Stomach (tissue), 9 donors: ENCODE results near the gene ACOX2. TPM values are rescaled to one million over a fixed set of nuclear protein-coding genes. Genes with fewer than 3 reads are reported as not detected.
A peak's percentile ranks its signal among the peaks of the same experiment; 100 is the strongest.
"Not testable (repeated sequence)": the region's sequence is repeated elsewhere in the genome, so short reads cannot be mapped to it uniquely, and the experiment has no call there.

ENCODE experiments used
- DNase-seq, 2 donors: peaks; one replicate each; pipeline versions ENCODE4 v3.0.0 to v3.0.0-alpha.2; 2013 to 2019
- H3K27ac ChIP-seq, 5 donors: fragments of 200-600 bp in 4 of 5; sonication (generic) in 4 of 5; one replicate each; pipeline ENCODE4 v1.5.1; 2013 to 2019; ENCODE audit warnings: mild to moderate bottlenecking in 1 of 5, moderate library complexity in 1 of 5
- H3K27me3 ChIP-seq, 3 donors: fragments of 200-600 bp; sonication (generic); one replicate each; pipeline ENCODE4 v1.5.1; 2017 to 2019; ENCODE audit warnings: mixed run types in 1 of 3
- H3K36me3 ChIP-seq, 4 donors: fragments of 200-600 bp; sonication (generic); 1 replicate in 3 of 4; 2 replicates in 1 of 4; pipeline ENCODE4 v1.5.1; 2016 to 2019
- H3K4me1 ChIP-seq, 4 donors: fragments of 200-600 bp; sonication (generic); one replicate each; pipeline ENCODE4 v1.5.1; 2016 to 2019
- H3K4me3 ChIP-seq, 4 donors: fragments of 200-600 bp; sonication (generic) in 3 of 4; one replicate each; pipeline ENCODE4 v1.5.1; 2016 to 2019; ENCODE audit warnings: mild to moderate bottlenecking in 1 of 4
- H3K9me3 ChIP-seq, 4 donors: fragments of 200-600 bp; sonication (generic); one replicate each; pipeline ENCODE4 v1.5.1; 2016 to 2019
- CTCF ChIP-seq, 7 experiments: fragments of 450-650 bp in 4 of 7; fragments of 200-600 bp in 3 of 7; sonication (generic) in 3 of 7; IDR thresholded peaks; one replicate each; pipeline ENCODE4 v1.5.1; 2016 to 2019; ENCODE audit warnings: antibody characterized with exemption in 7 of 7, control low read depth in 2 of 7, mild to moderate bottlenecking in 1 of 7
- EP300 ChIP-seq: sonication (generic); formaldehyde crosslinking; IDR thresholded peaks from one replicate; pipeline ENCODE4 v1.6.1; 2017; ENCODE audit warnings: antibody characterized with exemption
- POLR2A ChIP-seq, 4 donors: fragments of 450-650 bp; IDR thresholded peaks; one replicate each; pipeline ENCODE4 v1.6.1; 2016; ENCODE audit warnings: antibody characterized with exemption in 4 of 4, control low read depth in 2 of 4, mild to moderate bottlenecking in 1 of 4, moderate library complexity in 1 of 4
- POLR2AphosphoS5 ChIP-seq, 3 donors: sonication (generic); formaldehyde crosslinking; IDR thresholded peaks; one replicate each; pipeline ENCODE4 v1.6.1; 2016; ENCODE audit warnings: antibody characterized with exemption in 3 of 3
- WGBS, 5 donors: extraction: QIAGEN DNeasy Blood & Tissue Kit in 3 of 5; methylation state at CpG; one replicate each; pipeline versions ENCODE4 v1.1.5 to v1.1.7; 2013 to 2018; 5-methylcytosine and 5-hydroxymethylcytosine counted together
- intact Hi-C: fragments of 100-400 bp; cut with DNase I; formaldehyde crosslinking; loops from one replicate; pipeline ENCODE4 v1.15.1; 2023; ENCODE audit warnings: low total_unique reads
- polyA plus RNA-seq, 3 donors: library from polyadenylated mRNA; stranded (reverse); fragments of 200-250 nt; gene quantifications; one replicate each; pipeline ENCODE4 v1.2.3, GENCODE V29; 2013
- total RNA-seq, 5 donors: library from RNA; depleted of rRNA; stranded (reverse); fragments of >200 nt; gene quantifications; one replicate each; pipeline versions ENCODE4 v1.1.0 to v1.2.3, GENCODE V29; 2014 to 2016
- donor health status: healthy with polysubstance abuse.
- donor health status: Bipolar disorder and iron deficiency.
- donor health status: healthy.

The ACOX2 gene
- total and polyA plus RNA-seq, 8 donors = 1.6 to 22.2 (median 7.5) TPM; not detected in 1

DNA sequence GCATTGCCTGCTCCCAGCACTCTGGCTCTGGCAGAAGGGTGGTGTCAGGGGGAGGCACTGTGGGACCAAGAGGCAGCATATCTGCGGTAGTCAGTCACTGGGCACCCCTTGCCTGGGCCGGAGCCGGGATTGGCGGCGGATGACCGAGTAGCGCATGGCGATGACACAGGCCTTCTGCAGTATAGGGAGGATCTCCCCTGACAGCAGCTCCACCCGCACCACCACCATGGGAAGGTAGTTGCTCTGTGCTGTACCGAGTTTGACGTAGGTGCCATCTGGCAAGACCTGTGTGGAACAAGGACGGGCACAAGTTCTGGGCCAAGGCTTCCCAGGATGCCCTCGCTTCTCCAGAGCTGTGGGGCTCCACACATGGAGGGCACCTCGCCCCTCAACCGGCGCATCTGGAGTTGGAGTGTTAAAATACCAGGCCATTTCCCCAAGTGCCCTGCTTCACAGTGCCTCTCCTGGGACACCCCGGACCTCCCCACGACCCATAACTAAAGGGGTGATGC is 6.6 kb downstream of the ACOX2 start:
- Histone ChIP-seq H3K4me1 (peaks cover 2 to 31% (median 18%) of the 10 kb centered on the region in 4 donors), H3K36me3 (peaks cover 0 to 79% (median 26%) of the 10 kb centered on the region in 4 donors), H3K27ac (no peak overlapping the region), H3K4me3 (no peak overlapping the region), H3K9me3 (no peaks in the 10 kb centered on the region), H3K27me3 (no peaks in the 10 kb centered on the region)
- intact Hi-C loops = loop anchor here (5.0 kb wide), 1 partner anchor 38 kb away; the partner anchor contains the start of gene KCTD6
- DNase-seq = no peak
- 74 to 96% (median 93%) methylated on average over 5 to 18 of the region's 18 CpGs for WGBS, 5 donors
- TF ChIP-seq POLR2AphosphoS5 (IDR thresholded peaks at IDR 0.05) = no peak
- no peak for TF ChIP-seq CTCF (IDR thresholded peaks at IDR 0.05)
- no peak for TF ChIP-seq EP300
- TF ChIP-seq POLR2A (IDR thresholded peaks at IDR 0.05) = no peak

DNA sequence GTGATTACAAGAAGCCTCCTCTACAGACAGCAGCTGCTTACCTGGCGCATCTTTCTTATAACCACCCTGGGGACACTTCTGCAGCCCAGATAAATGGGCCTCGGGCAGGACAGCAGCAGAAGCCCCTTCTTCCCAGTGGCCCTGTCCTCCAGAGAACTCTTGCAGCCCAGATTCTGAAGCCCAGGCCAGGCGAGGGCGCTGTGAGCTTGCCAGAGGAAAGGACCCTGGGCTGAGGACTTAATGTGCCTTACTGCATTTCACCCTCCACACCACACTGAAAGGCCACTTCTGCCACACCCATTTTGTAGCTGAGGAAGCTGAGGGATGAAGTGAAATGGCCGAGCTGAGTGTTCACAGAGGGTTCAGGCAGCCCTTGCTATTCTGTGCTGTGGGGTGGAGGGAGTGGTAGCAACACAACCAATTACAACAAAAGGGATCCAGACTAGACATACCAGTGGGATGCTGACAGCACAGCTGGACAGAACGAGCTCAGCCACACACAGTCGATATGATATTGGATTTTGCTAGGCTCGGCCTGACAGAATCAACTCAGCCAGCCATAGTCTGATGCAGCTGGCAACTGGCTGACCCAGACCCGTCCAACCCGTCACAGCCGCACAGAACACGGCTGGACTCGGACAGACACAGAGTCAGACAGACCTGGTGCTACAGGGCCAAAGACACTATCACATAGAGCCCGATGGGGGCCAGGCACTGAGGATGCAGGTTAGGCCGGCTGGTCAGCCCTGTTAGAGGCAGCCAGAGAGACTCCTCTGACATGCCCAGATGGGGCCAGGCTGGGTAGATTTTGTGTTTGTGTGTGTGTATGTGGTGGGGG is 7.3 kb downstream of the ACOX2 start:
- intact Hi-C loops = loop anchor here (5.0 kb wide), 1 partner anchor 37 kb away; the partner anchor contains the start of gene KCTD6
- Histone ChIP-seq H3K36me3 (peaks cover 0 to 86% (median 25%) of the 10 kb centered on the region in 4 donors), H3K9me3 (no peaks in the 10 kb centered on the region), H3K4me1 (peaks cover 0 to 26% (median 12%) of the 10 kb centered on the region in 4 donors), H3K4me3 (no peak overlapping the region), H3K27ac (no peak overlapping the region), H3K27me3 (no peaks in the 10 kb centered on the region)
- WGBS, 5 donors = 77 to 90% (median 83%) methylated on average over 8 to 15 of the region's 15 CpGs
- peak in 1 of 2 donors; percentile 43 for DNase-seq
- TF ChIP-seq POLR2AphosphoS5 (IDR thresholded peaks at IDR 0.05) (no peak), CTCF (IDR thresholded peaks at IDR 0.05) (no peak), EP300 (no peak), POLR2A (IDR thresholded peaks at IDR 0.05) (no peak)

DNA sequence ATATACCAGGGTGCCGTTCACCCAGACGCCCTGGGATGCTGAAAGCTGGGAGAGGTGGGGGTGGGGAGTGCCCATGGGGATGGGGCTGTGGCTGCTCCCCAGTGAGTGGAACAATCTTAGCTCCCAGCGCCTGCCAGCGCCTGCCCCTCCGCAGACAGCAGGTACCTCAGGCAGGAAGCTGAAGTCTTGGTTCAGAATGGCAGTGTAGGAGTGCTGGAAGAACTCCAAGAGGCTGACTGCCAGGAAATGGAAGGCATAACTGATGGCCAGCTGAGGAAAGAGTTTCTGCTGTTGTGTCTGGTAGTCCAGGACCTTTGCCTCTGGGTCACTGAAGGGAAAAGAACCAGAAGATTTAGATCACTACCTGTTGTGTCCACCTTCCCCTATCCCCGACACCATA is 8.4 kb downstream of the ACOX2 start:
- peak; percentile 71 to 88 for DNase-seq
- H3K36me3 ChIP-seq = peaks cover 0 to 90% (median 27%) of the 10 kb centered on the region in 4 donors
- no peak overlapping the region for H3K27ac ChIP-seq
- WGBS, 5 donors = 26 to 52% (median 44%) methylated on average over 5 to 6 of the region's 6 CpGs
- H3K4me3 ChIP-seq = no peak overlapping the region
- TF ChIP-seq POLR2A (IDR thresholded peaks at IDR 0.05) (no peak), EP300 (no peak), CTCF (IDR thresholded peaks at IDR 0.05) (no peak), POLR2AphosphoS5 (IDR thresholded peaks at IDR 0.05) (no peak)
- intact Hi-C loops = no loop called here
- no peaks in the 10 kb centered on the region for H3K9me3 ChIP-seq
- peaks cover 0 to 26% (median 12%) of the 10 kb centered on the region in 4 donors for H3K4me1 ChIP-seq
- H3K27me3 ChIP-seq = no peaks in the 10 kb centered on the region

GRCh38 chr3:58527440-58527839 is 9.6 kb downstream of the ACOX2 start:
- 82 to 97% (median 92%) methylated on average over 3 of the region's 3 CpGs for WGBS, 5 donors
- H3K4me3 ChIP-seq, DNase-seq, H3K27ac ChIP-seq, H3K9me3 ChIP-seq, intact Hi-C loops, H3K27me3 ChIP-seq: not testable (repeated sequence)
- H3K4me1 ChIP-seq = peaks cover 0 to 18% (median 5%) of the 10 kb centered on the region in 4 donors
- peaks cover 0 to 92% (median 35%) of the 10 kb centered on the region in 4 donors for H3K36me3 ChIP-seq
